ENCODE results near the gene CDC25A.

Gene CDC25A

GRCh38 chr3:48140936-48141603 lies 47.1 kb downstream of the CDC25A start:
- DNase-seq, result no peak

GRCh38 chr3:48140336-48140757 lies 47.9 kb downstream of the CDC25A start:
- DNase-seq, result no peak

GRCh38 chr3:48137425-48137999 lies 50.7 kb downstream of the CDC25A start:
- DNase-seq, result no peak

GRCh38 chr3:48135552-48136495 lies 52.4 kb downstream of the CDC25A start:
- DNase-seq, result no peak

GRCh38 chr3:48130321-48130904 lies 57.8 kb downstream of the CDC25A start:
- DNase-seq, result no peak

GRCh38 chr3:48129921-48130320 lies 58.3 kb downstream of the CDC25A start:
- DNase-seq, result no peak

- DNase-seq, result no peak
These were observed 59.4 kb downstream of the CDC25A start for GRCh38 chr3:48128774-48129173.

GRCh38 chr3:48125886-48126622 lies 62.2 kb downstream of the CDC25A start:
- no peak for DNase-seq

- no peak for DNase-seq
These were observed 63.1 kb downstream of the CDC25A start for GRCh38 chr3:48125013-48125705.

- DNase-seq, result no peak
These were observed 64.9 kb downstream of the CDC25A start for GRCh38 chr3:48123346-48123745.

- no peak for DNase-seq
These were observed 65.7 kb downstream of the CDC25A start for GRCh38 chr3:48122504-48122903.

GRCh38 chr3:48120223-48120622 lies 68.0 kb downstream of the CDC25A start:
- DNase-seq, result no peak

- DNase-seq, result no peak
These were observed 68.6 kb downstream of the CDC25A start for GRCh38 chr3:48119505-48120193.

GRCh38 chr3:48118928-48119327 lies 69.3 kb downstream of the CDC25A start:
- no peak for DNase-seq

GRCh38 chr3:48118322-48118721 lies 69.9 kb downstream of the CDC25A start:
- DNase-seq, result no peak

- DNase-seq, result no peak
These were observed 75.4 kb downstream of the CDC25A start for GRCh38 chr3:48112813-48113212.

- peak; percentile 35 to 44 for DNase-seq
These were observed 76.0 kb downstream of the CDC25A start for GRCh38 chr3:48112108-48112791.

- no peak for DNase-seq
These were observed 77.8 kb downstream of the CDC25A start for GRCh38 chr3:48110463-48110862.

- DNase-seq, result no peak
These were observed 81.0 kb downstream of the CDC25A start for GRCh38 chr3:48107227-48107626.
